Measurements from ENCODE around the gene NEK5.

- no peak for TF ChIP-seq PATZ1 (CRISPR knock-in tag; IDR thresholded peaks at IDR 0.05; ENCODE audit: borderline replicate concordance)
- TF ChIP-seq CREB5 (CRISPR knock-in tag; IDR thresholded peaks at IDR 0.05; ENCODE audit: low read depth): no peak
- TF ChIP-seq TSHZ2 (CRISPR knock-in tag; IDR thresholded peaks at IDR 0.05): no peak
- TF ChIP-seq ZNF70 (CRISPR knock-in tag; IDR thresholded peaks at IDR 0.05): no peak
- TF ChIP-seq CSDC2 (CRISPR knock-in tag; IDR thresholded peaks at IDR 0.05): no peak
- no peak for TF ChIP-seq ZNF8 (CRISPR knock-in tag; IDR thresholded peaks at IDR 0.05)
- no peak for TF ChIP-seq ZFP30 (CRISPR knock-in tag; IDR thresholded peaks at IDR 0.05)
- TF ChIP-seq OSR1 (CRISPR knock-in tag; IDR thresholded peaks at IDR 0.05): no peak
- TF ChIP-seq RARB (CRISPR knock-in tag; IDR thresholded peaks at IDR 0.05): no peak
Measured at GRCh38 chr13:51996641-51997040, 132.2 kb downstream of the NEK5 start.

Data from SK-N-SH treated with all-trans-retinoic acid at 6 μM for 48 hours (cell line).